Type B pancreatic cell (in vitro differentiated cells): ENCODE data around the gene REPS2. TPM values are rescaled to one million over a fixed set of nuclear protein-coding genes. Genes with fewer than 3 reads are reported as not detected.
A peak's percentile ranks its signal among the peaks of the same experiment; 100 is the strongest.

Source experiments
- DNase-seq: peaks from one replicate; pipeline ENCODE4 v3.0.0; 2021; ENCODE audit warnings: mixed read lengths; ENCODE audit not compliant: unreplicated experiment; ENCODE audit errors: extremely low spot score
- H3K27ac Mint-ChIP-seq: 2 replicates; pipeline ENCODE4 v1.8.0; 2021; ENCODE audit warnings: mild to moderate bottlenecking, mixed read lengths
- H3K27me3 Mint-ChIP-seq: 2 replicates; pipeline ENCODE4 v1.8.0; 2021; ENCODE audit warnings: mixed read lengths
- H3K36me3 Mint-ChIP-seq: 2 replicates; pipeline ENCODE4 v1.8.0; 2021; ENCODE audit warnings: mixed read lengths
- H3K4me1 Mint-ChIP-seq: one replicate; pipeline ENCODE4 v1.8.0; 2021; ENCODE audit warnings: mixed read lengths; ENCODE audit not compliant: unreplicated experiment
- H3K4me3 Mint-ChIP-seq: 2 replicates; pipeline ENCODE4 v1.8.0; 2021; ENCODE audit warnings: mild to moderate bottlenecking, mixed read lengths
- H3K9me3 Mint-ChIP-seq: 2 replicates; pipeline ENCODE4 v1.8.0; 2021; ENCODE audit warnings: mixed read lengths
- total RNA-seq: library from RNA; stranded (reverse); gene quantifications from 2 replicates; pipeline ENCODE4 v1.2.1, GENCODE V29; 2021; ENCODE audit warnings: low replicate concordance
- TF ChIP-seq, protein P1 (sequence below): fragments of 200-600 bp; sonication (generic); conservative IDR thresholded peaks from 2 replicates; pipeline ENCODE4 v1.5.0; 2021; ENCODE audit warnings: antibody characterized with exemption, mild to moderate bottlenecking

REPS2 gene
- total RNA-seq, 1 donor from 2014 or later = 1.6 TPM

DNA sequence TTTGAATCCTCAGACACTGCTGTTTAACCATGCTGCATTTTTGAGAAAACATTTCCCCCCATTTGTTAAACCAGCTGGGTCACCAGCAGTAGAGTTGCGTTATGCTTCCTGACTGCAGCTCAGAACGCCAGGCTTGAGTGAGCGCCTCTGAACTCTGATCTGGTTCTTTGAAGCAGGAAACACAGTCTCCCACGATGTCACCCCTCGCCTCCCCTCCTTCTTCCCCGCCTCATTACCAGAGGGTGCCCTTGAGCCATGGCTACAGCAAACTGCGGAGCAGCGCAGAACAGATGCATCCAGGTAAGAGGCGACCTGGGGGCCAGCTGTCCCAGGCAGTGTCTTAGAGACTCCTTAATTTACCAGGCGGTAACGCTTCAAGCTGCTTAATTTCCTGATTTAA lies 78.4 kb downstream of the REPS2 start:
- H3K4me1 Mint-ChIP-seq = peaks cover 10% of the 10 kb centered on the region
- no peaks in the 10 kb centered on the region for H3K9me3 Mint-ChIP-seq
- no peak overlapping the region for H3K27ac Mint-ChIP-seq
- no peaks in the 10 kb centered on the region for H3K36me3 Mint-ChIP-seq
- no peak for DNase-seq
- H3K27me3 Mint-ChIP-seq = no peaks in the 10 kb centered on the region
- H3K4me3 Mint-ChIP-seq = peak overlapping the region; percentile 23
- TF ChIP-seq, protein P1, sequence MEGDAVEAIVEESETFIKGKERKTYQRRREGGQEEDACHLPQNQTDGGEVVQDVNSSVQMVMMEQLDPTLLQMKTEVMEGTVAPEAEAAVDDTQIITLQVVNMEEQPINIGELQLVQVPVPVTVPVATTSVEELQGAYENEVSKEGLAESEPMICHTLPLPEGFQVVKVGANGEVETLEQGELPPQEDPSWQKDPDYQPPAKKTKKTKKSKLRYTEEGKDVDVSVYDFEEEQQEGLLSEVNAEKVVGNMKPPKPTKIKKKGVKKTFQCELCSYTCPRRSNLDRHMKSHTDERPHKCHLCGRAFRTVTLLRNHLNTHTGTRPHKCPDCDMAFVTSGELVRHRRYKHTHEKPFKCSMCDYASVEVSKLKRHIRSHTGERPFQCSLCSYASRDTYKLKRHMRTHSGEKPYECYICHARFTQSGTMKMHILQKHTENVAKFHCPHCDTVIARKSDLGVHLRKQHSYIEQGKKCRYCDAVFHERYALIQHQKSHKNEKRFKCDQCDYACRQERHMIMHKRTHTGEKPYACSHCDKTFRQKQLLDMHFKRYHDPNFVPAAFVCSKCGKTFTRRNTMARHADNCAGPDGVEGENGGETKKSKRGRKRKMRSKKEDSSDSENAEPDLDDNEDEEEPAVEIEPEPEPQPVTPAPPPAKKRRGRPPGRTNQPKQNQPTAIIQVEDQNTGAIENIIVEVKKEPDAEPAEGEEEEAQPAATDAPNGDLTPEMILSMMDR = no peak

DNA sequence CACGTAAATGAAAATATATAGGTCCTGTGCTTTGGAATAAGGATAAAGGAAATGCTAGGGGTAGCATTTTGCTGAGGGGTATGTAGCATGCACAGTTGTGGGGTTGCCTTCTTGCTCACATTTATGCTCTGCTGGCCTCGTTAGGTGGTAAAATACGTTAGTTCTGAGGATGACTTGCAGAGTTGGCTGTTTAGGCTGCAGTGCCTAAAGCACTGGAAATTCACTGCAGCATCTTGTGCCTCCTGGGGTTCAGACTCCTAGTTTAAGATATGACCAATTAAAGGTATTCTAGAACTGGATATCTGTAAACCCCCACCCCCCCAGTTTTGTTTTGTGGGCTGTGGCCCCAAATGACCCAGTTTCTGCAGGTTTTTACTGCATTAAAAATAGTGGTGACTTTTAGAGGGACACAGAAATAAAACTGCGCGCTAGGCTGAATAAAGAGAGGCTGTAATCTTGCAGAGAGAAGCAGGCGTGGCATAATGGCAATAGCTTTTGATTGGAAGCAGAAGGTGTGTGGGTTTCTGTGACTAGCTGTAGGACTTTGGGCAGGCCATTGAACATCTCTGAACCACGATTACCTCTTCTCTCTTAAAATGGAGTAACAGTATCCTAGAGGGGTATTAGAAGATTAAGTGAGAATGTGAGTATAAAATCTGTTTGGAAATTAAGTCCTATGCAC lies 79.3 kb downstream of the REPS2 start:
- Mint-ChIP-seq H3K27ac (no peak overlapping the region), H3K4me3 (no peak overlapping the region), H3K36me3 (no peaks in the 10 kb centered on the region), H3K4me1 (peaks cover 10% of the 10 kb centered on the region), H3K9me3 (no peaks in the 10 kb centered on the region), H3K27me3 (no peaks in the 10 kb centered on the region)
- DNase-seq = no peak
- TF ChIP-seq, protein P1 = no peak

DNA sequence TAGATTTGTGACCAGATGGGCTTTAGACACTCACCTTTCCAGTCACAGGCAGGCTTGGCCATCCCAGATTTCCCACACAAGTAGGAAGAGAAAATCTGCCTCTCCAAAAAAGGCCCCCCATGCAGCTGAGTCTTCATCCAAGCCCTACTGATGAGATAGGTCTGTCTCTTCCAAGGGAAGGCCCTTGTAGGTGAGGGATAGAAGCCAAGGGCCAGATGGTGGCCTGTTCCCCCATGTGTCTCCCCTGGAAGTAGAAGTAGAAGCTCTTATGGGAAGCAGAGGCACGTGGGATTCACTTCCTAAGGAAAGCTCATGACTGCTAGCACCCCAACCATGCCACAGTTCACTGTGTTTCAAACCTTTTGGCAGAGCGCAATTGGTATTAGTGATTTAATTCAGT lies 81.5 kb downstream of the REPS2 start:
- no peaks in the 10 kb centered on the region for H3K9me3 Mint-ChIP-seq
- peaks cover 6% of the 10 kb centered on the region for H3K4me1 Mint-ChIP-seq
- H3K4me3 Mint-ChIP-seq = no peak overlapping the region
- H3K27me3 Mint-ChIP-seq = no peaks in the 10 kb centered on the region
- H3K36me3 Mint-ChIP-seq = no peaks in the 10 kb centered on the region
- no peak for DNase-seq
- no peak overlapping the region for H3K27ac Mint-ChIP-seq
- TF ChIP-seq, protein P1 = no peak

DNA sequence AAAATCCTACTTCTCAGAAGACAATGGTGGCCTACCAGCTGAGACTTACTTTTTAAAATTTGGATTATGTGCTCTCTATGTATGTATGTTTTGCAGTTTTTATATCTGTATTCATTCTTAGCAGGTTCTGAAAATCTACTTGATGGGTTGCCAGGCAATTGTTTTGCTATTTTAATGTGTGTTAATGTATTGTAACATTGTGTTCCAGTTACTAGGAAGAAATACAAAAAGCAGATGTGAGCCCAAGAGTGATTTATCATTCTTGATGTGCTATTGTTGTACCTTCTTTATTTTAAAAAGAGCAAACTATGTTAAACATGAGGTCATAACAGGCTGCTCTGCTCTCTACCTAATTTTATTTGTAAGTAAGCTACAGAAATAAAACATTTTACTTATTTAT lies 81.9 kb downstream of the REPS2 start:
- DNase-seq = no peak
- H3K27me3 Mint-ChIP-seq = no peaks in the 10 kb centered on the region
- H3K4me1 Mint-ChIP-seq = peaks cover 6% of the 10 kb centered on the region
- no peak overlapping the region for H3K4me3 Mint-ChIP-seq
- H3K36me3 Mint-ChIP-seq = no peaks in the 10 kb centered on the region
- no peaks in the 10 kb centered on the region for H3K9me3 Mint-ChIP-seq
- H3K27ac Mint-ChIP-seq = no peak overlapping the region
- TF ChIP-seq, protein P1 = no peak

DNA sequence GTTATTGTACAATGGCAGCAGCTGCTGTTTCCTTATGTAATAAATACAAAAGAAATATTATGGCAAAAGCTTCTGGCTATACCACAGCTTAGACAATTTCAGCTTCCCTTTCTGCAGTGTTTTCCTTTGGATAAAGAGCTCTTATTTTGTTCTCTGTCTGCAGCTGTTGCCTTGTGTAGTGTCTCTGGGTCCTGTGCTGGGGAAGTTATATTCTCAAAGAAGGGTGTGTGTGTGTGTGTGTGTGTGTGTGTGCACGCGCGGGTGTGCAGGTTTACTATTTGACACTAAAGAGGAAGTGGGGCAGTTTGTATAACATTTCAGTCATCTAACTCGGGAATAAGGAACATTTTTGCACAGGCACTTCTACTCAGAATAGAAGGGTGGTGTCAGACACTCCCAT lies 83.6 kb downstream of the REPS2 start:
- TF ChIP-seq, protein P1 = no peak
- Mint-ChIP-seq H3K27ac (no peak overlapping the region), H3K27me3 (no peaks in the 10 kb centered on the region), H3K9me3 (no peaks in the 10 kb centered on the region), H3K4me3 (no peak overlapping the region), H3K4me1 (peaks cover 1% of the 10 kb centered on the region), H3K36me3 (peaks cover 3% of the 10 kb centered on the region)
- DNase-seq = no peak
